WTC11 (cell line): ENCODE measurements around the gene AQP2. TPM values are rescaled to one million over a fixed set of nuclear protein-coding genes. Genes with fewer than 3 reads are reported as not detected.
A peak's percentile ranks its signal among the peaks of the same experiment; 100 is the strongest.

Source experiments
- ATAC-seq: fragments of 200-7000 bp; cut with Tn5 transposase; 2 replicates; pipeline ENCODE4 v1.10.0; 2021; ENCODE audit warnings: mild to moderate bottlenecking, moderate library complexity
- CTCF ChIA-PET: fragments of 300-600 bp; sonication (Branson Sonifier 250); formaldehyde crosslinking; loops from one replicate; lab custom pipeline; 2021; ENCODE audit warnings: antibody characterized with exemption; lab: Charles Lee
- POLR2A ChIA-PET: fragments of 350-600 bp; sonication (Branson Sonifier 250); formaldehyde crosslinking; loops from one replicate; lab custom pipeline; 2021; ENCODE audit warnings: antibody characterized with exemption; lab: Charles Lee
- DNase-seq: peaks from one replicate; pipeline ENCODE4 v3.0.0; 2021; ENCODE audit warnings: low spot score
- H3K27ac Mint-ChIP-seq: 2 replicates; pipeline ENCODE4 v1.8.0; 2021; ENCODE audit warnings: mixed read lengths
- H3K27me3 Mint-ChIP-seq: 2 replicates; pipeline ENCODE4 v1.8.0; 2021; ENCODE audit warnings: low read depth, mild to moderate bottlenecking, moderate library complexity, mixed read lengths
- H3K36me3 Mint-ChIP-seq: 2 replicates; pipeline ENCODE4 v1.8.0; 2021; ENCODE audit warnings: mixed read lengths
- H3K4me1 Mint-ChIP-seq: 2 replicates; pipeline ENCODE4 v1.8.0; 2022; ENCODE audit warnings: mixed read lengths
- H3K4me3 Mint-ChIP-seq: 2 replicates; pipeline ENCODE4 v1.8.0; 2021; ENCODE audit warnings: mild to moderate bottlenecking, moderate library complexity, mixed read lengths
- H3K9me3 Mint-ChIP-seq: 2 replicates; pipeline ENCODE4 v1.8.0; 2021; ENCODE audit warnings: mixed read lengths
- AR ChIP-seq: fragments of 250-450 bp; sonication (Bioruptor Pico); IDR thresholded peaks from 2 replicates; pipeline ENCODE4 v1.9.0; 2021; ENCODE audit warnings: mild to moderate bottlenecking
- ATF3 ChIP-seq: sonication (generic); formaldehyde crosslinking; conservative IDR thresholded peaks from 2 replicates; pipeline ENCODE4 v1.8.1; 2022; ENCODE audit warnings: mild to moderate bottlenecking, missing genetic modification reagents
- ETV6 ChIP-seq: sonication (generic); formaldehyde crosslinking; IDR thresholded peaks from 2 replicates; pipeline ENCODE4 v1.8.1; 2022; ENCODE audit warnings: mild to moderate bottlenecking, missing genetic modification reagents
- FOXJ3 ChIP-seq: sonication (generic); formaldehyde crosslinking; IDR thresholded peaks from 2 replicates; pipeline ENCODE4 v1.9.0; 2021; ENCODE audit warnings: missing genetic modification reagents, mild to moderate bottlenecking, borderline replicate concordance
- FOXP1 ChIP-seq: sonication (generic); formaldehyde crosslinking; IDR thresholded peaks from 2 replicates; pipeline ENCODE4 v1.8.0; 2022; ENCODE audit warnings: missing genetic modification reagents, mild to moderate bottlenecking, moderate library complexity, borderline replicate concordance
- JAZF1 ChIP-seq: fragments of 250-450 bp; sonication (Bioruptor Pico); IDR thresholded peaks from 2 replicates; pipeline ENCODE4 v1.9.0; 2021; ENCODE audit warnings: moderate library complexity, mild to moderate bottlenecking, inconsistent platforms
- JUN ChIP-seq: sonication (generic); formaldehyde crosslinking; IDR thresholded peaks from 2 replicates; pipeline ENCODE4 v1.8.0; 2023; ENCODE audit warnings: mild to moderate bottlenecking, missing genetic modification reagents
- MXD4 ChIP-seq: fragments of 250-450 bp; sonication (Bioruptor Pico); IDR thresholded peaks from 2 replicates; pipeline ENCODE4 v1.8.0; 2021; ENCODE audit warnings: mild to moderate bottlenecking, moderate library complexity, borderline replicate concordance
- NFE2L1 ChIP-seq: sonication (generic); formaldehyde crosslinking; IDR thresholded peaks from 2 replicates; pipeline ENCODE4 v1.8.1; 2023; ENCODE audit warnings: missing genetic modification reagents
- NFYB ChIP-seq: sonication (generic); formaldehyde crosslinking; conservative IDR thresholded peaks from 2 replicates; pipeline ENCODE4 v1.8.0; 2022; ENCODE audit warnings: low read depth, missing genetic modification reagents
- NR2C2 ChIP-seq: sonication (generic); formaldehyde crosslinking; IDR thresholded peaks from 2 replicates; pipeline ENCODE4 v1.8.0; 2022; ENCODE audit warnings: mild to moderate bottlenecking, missing genetic modification reagents
- NR3C1 ChIP-seq: sonication (generic); formaldehyde crosslinking; conservative IDR thresholded peaks from 2 replicates; pipeline ENCODE4 v1.8.1; 2023; ENCODE audit warnings: low read depth, mild to moderate bottlenecking, missing genetic modification reagents
- SP1 ChIP-seq: sonication (generic); formaldehyde crosslinking; conservative IDR thresholded peaks from 2 replicates; pipeline ENCODE4 v1.8.1; 2022; ENCODE audit warnings: missing genetic modification reagents
- TCF7 ChIP-seq: sonication (generic); formaldehyde crosslinking; IDR thresholded peaks from 2 replicates; pipeline ENCODE4 v1.8.0; 2022; ENCODE audit warnings: mild to moderate bottlenecking, low read depth, missing genetic modification reagents, moderate library complexity
- TEAD1 ChIP-seq: sonication (generic); formaldehyde crosslinking; IDR thresholded peaks from 2 replicates; pipeline ENCODE4 v1.8.0; 2022; ENCODE audit warnings: mild to moderate bottlenecking, missing genetic modification reagents
- ZBTB21 ChIP-seq: sonication (generic); formaldehyde crosslinking; IDR thresholded peaks from 2 replicates; pipeline ENCODE4 v1.8.1; 2023; ENCODE audit warnings: mild to moderate bottlenecking, missing genetic modification reagents, borderline replicate concordance
- ZBTB43 ChIP-seq: sonication (generic); formaldehyde crosslinking; IDR thresholded peaks from 2 replicates; pipeline ENCODE4 v1.8.1; 2023; ENCODE audit warnings: mild to moderate bottlenecking, missing genetic modification reagents
- ZNF317 ChIP-seq: sonication (generic); formaldehyde crosslinking; IDR thresholded peaks from 2 replicates; pipeline ENCODE4 v1.8.1; 2023; ENCODE audit warnings: low read depth, mild to moderate bottlenecking, moderate library complexity, missing genetic modification reagents, borderline replicate concordance
- ZNF671 ChIP-seq: fragments of 250-450 bp; sonication (Bioruptor Pico); IDR thresholded peaks from 2 replicates; pipeline ENCODE4 v1.8.0; 2021; ENCODE audit warnings: mild to moderate bottlenecking
- total RNA-seq: library from RNA; stranded (reverse); gene quantifications from 3 replicates; pipeline ENCODE4 v1.2.3, GENCODE V29; 2021
- TF ChIP-seq, protein P1 (sequence below): sonication (generic); formaldehyde crosslinking; IDR thresholded peaks from 2 replicates; pipeline ENCODE4 v1.8.1; 2022; ENCODE audit warnings: mild to moderate bottlenecking, missing genetic modification reagents, moderate library complexity, borderline replicate concordance
- TF ChIP-seq, protein P2 (sequence below): sonication (generic); formaldehyde crosslinking; IDR thresholded peaks from 2 replicates; pipeline ENCODE4 v1.8.1; 2023; ENCODE audit warnings: mild to moderate bottlenecking, missing genetic modification reagents, moderate library complexity
- TF ChIP-seq, protein P3 (sequence below): sonication (generic); formaldehyde crosslinking; IDR thresholded peaks from 2 replicates; pipeline ENCODE4 v1.8.0; 2022; ENCODE audit warnings: missing genetic modification reagents

The AQP2 gene
- total RNA-seq, 1 experiment from 2014 or later = not detected

GRCh38 chr12:49901986-49902385 is 48.6 kb upstream of the AQP2 start:
- no peaks in the 10 kb centered on the region for H3K9me3 Mint-ChIP-seq
- no peak overlapping the region for H3K4me3 Mint-ChIP-seq
- peaks cover 37% of the 10 kb centered on the region for H3K27me3 Mint-ChIP-seq
- H3K36me3 Mint-ChIP-seq = no peaks in the 10 kb centered on the region
- ChIA-PET POLR2A (no interaction called here), CTCF (interaction anchor here (1.3 to 3.2 kb wide), 6 partner anchors 19 to 65 kb away, joined by 3 to 16 read pairs (median 6); no protein-coding TSS in a partner anchor)
- H3K27ac Mint-ChIP-seq = no peak overlapping the region
- H3K4me1 Mint-ChIP-seq = peaks cover 6% of the 10 kb centered on the region; the same call in 1 of the 2 replicates
- ATAC-seq (no peak), DNase-seq (no peak)
- TF ChIP-seq ZBTB43 (CRISPR knock-in tag) (no peak), JUN (CRISPR knock-in tag) (no peak), SP1 (CRISPR knock-in tag) (no peak), JAZF1 (CRISPR knock-in tag) (no peak), MXD4 (no peak), ATF3 (CRISPR knock-in tag) (no peak), NR3C1 (CRISPR knock-in tag) (no peak), ETV6 (CRISPR knock-in tag) (no peak), NFYB (no peak), TCF7 (CRISPR knock-in tag) (no peak), TEAD1 (CRISPR knock-in tag) (no peak), NR2C2 (CRISPR knock-in tag) (no peak), FOXJ3 (CRISPR knock-in tag) (no peak)
- TF ChIP-seq, protein P1, sequence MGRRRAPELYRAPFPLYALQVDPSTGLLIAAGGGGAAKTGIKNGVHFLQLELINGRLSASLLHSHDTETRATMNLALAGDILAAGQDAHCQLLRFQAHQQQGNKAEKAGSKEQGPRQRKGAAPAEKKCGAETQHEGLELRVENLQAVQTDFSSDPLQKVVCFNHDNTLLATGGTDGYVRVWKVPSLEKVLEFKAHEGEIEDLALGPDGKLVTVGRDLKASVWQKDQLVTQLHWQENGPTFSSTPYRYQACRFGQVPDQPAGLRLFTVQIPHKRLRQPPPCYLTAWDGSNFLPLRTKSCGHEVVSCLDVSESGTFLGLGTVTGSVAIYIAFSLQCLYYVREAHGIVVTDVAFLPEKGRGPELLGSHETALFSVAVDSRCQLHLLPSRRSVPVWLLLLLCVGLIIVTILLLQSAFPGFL (CRISPR knock-in tag) = no peak

GRCh38 chr12:49902399-49903350 is 47.9 kb upstream of the AQP2 start:
- Mint-ChIP-seq H3K27me3 (peaks cover 37% of the 10 kb centered on the region), H3K4me3 (no peak overlapping the region), H3K27ac (no peak overlapping the region), H3K36me3 (no peaks in the 10 kb centered on the region), H3K9me3 (no peaks in the 10 kb centered on the region), H3K4me1 (peaks cover 6% of the 10 kb centered on the region; the same call in 1 of the 2 replicates)
- ChIA-PET POLR2A (no interaction called here), CTCF (interaction anchor here (0.9 to 3.2 kb wide), 8 partner anchors 20 to 71 kb away, joined by 3 to 16 read pairs (median 6); no protein-coding TSS in a partner anchor)
- DNase-seq (peak; percentile 45), ATAC-seq (peak; percentile 70)
- TF ChIP-seq FOXP1 (CRISPR knock-in tag) = no peak
- TF ChIP-seq MXD4 = no peak
- TF ChIP-seq, protein P2, sequence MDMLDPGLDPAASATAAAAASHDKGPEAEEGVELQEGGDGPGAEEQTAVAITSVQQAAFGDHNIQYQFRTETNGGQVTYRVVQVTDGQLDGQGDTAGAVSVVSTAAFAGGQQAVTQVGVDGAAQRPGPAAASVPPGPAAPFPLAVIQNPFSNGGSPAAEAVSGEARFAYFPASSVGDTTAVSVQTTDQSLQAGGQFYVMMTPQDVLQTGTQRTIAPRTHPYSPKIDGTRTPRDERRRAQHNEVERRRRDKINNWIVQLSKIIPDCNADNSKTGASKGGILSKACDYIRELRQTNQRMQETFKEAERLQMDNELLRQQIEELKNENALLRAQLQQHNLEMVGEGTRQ (CRISPR knock-in tag) = no peak
- no peak for TF ChIP-seq NR2C2 (CRISPR knock-in tag)
- TF ChIP-seq ETV6 (CRISPR knock-in tag) = no peak
- no peak for TF ChIP-seq AR (CRISPR knock-in tag)
- TF ChIP-seq NFE2L1 (CRISPR knock-in tag) = no peak
- no peak for TF ChIP-seq TCF7 (CRISPR knock-in tag)
- TF ChIP-seq ZNF317 (CRISPR knock-in tag) = no peak
- TF ChIP-seq, protein P3, sequence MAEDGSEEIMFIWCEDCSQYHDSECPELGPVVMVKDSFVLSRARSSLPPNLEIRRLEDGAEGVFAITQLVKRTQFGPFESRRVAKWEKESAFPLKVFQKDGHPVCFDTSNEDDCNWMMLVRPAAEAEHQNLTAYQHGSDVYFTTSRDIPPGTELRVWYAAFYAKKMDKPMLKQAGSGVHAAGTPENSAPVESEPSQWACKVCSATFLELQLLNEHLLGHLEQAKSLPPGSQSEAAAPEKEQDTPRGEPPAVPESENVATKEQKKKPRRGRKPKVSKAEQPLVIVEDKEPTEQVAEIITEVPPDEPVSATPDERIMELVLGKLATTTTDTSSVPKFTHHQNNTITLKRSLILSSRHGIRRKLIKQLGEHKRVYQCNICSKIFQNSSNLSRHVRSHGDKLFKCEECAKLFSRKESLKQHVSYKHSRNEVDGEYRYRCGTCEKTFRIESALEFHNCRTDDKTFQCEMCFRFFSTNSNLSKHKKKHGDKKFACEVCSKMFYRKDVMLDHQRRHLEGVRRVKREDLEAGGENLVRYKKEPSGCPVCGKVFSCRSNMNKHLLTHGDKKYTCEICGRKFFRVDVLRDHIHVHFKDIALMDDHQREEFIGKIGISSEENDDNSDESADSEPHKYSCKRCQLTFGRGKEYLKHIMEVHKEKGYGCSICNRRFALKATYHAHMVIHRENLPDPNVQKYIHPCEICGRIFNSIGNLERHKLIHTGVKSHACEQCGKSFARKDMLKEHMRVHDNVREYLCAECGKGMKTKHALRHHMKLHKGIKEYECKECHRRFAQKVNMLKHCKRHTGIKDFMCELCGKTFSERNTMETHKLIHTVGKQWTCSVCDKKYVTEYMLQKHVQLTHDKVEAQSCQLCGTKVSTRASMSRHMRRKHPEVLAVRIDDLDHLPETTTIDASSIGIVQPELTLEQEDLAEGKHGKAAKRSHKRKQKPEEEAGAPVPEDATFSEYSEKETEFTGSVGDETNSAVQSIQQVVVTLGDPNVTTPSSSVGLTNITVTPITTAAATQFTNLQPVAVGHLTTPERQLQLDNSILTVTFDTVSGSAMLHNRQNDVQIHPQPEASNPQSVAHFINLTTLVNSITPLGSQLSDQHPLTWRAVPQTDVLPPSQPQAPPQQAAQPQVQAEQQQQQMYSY = no peak
- no peak for TF ChIP-seq ZNF671 (CRISPR knock-in tag)
- TF ChIP-seq ZBTB21 = no peak
